ENCODE data around the gene LSM14B. TPM values are rescaled to one million over a fixed set of nuclear protein-coding genes. Genes with fewer than 3 reads are reported as not detected.

LSM14B gene
- total RNA-seq, 1 donor from 2014 or later = 35.1 TPM

DNA sequence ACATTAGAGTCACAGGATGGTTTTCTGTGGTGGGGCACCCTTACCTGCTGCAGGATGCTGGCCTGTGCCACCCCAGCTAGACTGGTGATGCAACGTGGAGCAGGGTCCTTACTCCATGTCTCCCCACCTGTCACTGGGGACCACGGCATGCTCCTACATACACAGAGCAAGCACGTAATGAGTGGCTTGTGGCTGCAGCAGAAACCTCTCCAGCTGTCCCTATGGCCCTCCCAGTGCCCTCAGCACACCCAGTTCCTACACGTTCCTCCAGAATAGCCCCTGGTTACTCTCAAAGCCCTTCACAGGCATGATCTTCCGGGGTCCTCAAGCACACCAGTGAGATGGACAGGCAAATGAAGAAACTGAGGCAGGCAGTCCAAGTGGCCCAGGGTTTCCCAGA, 3.2 kb upstream of the LSM14B start:
- no peaks in the 10 kb centered on the region for H3K27me3 ChIP-seq
- H3K4me1 ChIP-seq = peaks cover 10% of the 10 kb centered on the region
- no peak overlapping the region for H3K4me3 ChIP-seq
- peak overlapping the region; percentile 42 for H3K27ac ChIP-seq
- ATAC-seq (no peak), DNase-seq (no peak)
- H3K9me3 ChIP-seq = no peaks in the 10 kb centered on the region
- TF ChIP-seq, protein P1, sequence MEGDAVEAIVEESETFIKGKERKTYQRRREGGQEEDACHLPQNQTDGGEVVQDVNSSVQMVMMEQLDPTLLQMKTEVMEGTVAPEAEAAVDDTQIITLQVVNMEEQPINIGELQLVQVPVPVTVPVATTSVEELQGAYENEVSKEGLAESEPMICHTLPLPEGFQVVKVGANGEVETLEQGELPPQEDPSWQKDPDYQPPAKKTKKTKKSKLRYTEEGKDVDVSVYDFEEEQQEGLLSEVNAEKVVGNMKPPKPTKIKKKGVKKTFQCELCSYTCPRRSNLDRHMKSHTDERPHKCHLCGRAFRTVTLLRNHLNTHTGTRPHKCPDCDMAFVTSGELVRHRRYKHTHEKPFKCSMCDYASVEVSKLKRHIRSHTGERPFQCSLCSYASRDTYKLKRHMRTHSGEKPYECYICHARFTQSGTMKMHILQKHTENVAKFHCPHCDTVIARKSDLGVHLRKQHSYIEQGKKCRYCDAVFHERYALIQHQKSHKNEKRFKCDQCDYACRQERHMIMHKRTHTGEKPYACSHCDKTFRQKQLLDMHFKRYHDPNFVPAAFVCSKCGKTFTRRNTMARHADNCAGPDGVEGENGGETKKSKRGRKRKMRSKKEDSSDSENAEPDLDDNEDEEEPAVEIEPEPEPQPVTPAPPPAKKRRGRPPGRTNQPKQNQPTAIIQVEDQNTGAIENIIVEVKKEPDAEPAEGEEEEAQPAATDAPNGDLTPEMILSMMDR (IDR thresholded peaks at IDR 0.05) = no peak
- intact Hi-C loops (cut with DNase I) = no loop called here
- no peaks in the 10 kb centered on the region for H3K36me3 ChIP-seq

DNA sequence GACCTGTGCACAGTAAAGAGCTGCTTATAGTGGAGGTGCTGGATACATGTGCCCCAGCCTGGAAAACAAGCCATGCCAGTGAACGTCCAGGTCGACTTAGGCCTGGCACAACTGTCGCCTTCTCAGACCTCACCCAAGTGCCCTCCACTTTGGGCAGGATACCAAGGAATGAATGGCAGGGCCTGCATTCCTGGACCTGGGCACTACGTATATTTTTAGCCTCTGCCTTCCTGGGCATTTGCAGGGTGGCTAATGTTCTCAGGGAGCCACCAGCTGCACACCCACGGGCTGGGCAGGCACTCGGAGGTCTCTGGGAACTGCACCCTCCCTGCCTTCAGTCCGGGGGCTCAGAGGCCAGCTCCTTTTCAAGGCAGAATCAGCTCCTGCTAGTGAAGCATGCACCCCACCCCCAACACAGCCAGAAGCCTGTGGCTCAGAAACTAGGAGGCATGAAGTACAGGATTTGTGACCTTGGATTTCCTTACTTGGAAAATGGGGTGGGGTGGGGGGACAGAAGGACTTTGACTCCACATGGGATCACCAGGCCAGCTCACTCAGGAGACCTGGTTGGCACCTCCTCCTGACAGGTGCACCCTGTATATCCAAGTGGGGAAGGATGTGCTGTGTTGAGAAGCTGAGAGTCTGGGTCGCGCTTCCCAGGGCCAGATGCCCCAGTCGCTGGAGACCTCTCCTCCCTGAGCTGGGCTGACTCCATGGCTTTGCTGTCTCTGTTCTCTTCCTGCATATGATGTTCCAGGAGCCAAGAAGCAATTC, 2.5 kb upstream of the LSM14B start:
- no peaks in the 10 kb centered on the region for H3K9me3 ChIP-seq
- H3K27ac ChIP-seq = peak overlapping the region; percentile 42
- H3K27me3 ChIP-seq = no peaks in the 10 kb centered on the region
- ATAC-seq = peak; percentile 4
- no peak overlapping the region for H3K4me3 ChIP-seq
- peaks cover 5% of the 10 kb centered on the region for H3K36me3 ChIP-seq
- TF ChIP-seq, protein P1 (IDR thresholded peaks at IDR 0.05) = no peak
- H3K4me1 ChIP-seq = peaks cover 15% of the 10 kb centered on the region
- intact Hi-C loops (cut with DNase I) = no loop called here
- DNase-seq = peak; percentile 77

DNA sequence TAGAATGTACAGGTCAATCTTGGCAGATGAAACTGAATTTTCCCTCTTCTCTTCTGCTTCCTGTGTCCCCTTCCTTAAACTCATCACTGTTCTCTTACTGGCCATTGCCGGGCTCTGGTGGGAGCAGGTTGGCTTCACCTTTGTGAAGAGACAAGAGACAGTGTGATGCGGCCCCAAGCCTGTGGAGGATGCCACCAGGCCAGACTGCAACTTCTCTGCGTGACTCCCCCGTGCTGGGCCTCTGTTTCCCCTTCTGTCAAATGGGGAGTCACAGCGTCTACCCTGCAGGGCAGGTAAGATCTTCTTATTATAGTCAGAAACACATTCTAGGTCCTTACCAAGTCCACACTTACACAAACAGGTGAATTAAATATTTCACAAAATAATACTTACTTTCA, 1.9 kb upstream of the LSM14B start:
- DNase-seq = no peak
- H3K27me3 ChIP-seq = no peaks in the 10 kb centered on the region
- no peak for ATAC-seq
- H3K4me1 ChIP-seq = peaks cover 15% of the 10 kb centered on the region
- TF ChIP-seq, protein P1 (IDR thresholded peaks at IDR 0.05) = no peak
- intact Hi-C loops (cut with DNase I) = no loop called here
- H3K9me3 ChIP-seq = no peaks in the 10 kb centered on the region
- no peak overlapping the region for H3K27ac ChIP-seq
- peaks cover 11% of the 10 kb centered on the region for H3K36me3 ChIP-seq
- no peak overlapping the region for H3K4me3 ChIP-seq

DNA sequence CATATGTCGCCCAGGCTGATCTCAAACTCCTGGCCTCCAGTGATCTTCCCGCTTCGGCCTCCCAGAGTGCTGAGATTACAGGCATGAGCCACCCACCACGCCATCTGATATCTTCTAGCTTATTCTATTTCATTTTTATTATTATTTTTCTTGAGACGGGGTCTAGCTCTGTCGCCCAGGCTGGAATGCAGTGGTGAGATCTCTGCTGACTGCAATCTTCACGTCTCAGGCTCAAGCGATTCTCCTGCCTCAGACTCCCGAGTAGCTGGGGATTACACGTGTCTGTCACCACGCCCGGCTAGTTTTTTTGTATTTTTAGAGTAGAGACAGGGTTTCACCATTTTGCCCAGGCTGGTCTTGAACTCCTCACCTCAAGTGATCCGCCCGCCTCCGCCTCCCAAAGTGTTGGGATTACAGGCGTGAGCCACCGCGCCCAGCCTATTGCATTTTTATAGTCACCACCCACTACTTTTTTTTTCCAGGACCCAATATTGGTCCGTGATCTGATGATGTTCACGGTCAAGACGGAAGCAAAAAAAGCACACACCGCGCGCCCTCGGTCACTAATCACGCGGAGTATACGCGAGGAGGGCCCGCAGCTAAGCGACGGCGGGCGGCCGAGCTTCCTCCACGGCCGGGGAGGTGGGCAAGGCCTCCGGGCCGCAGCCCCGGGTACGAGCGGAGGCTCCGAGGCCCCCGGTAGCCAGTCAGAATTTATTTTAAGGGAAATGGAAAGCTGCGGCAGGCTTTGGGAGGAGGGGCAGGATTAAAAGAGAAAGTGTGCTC, 1.1 kb upstream of the LSM14B start:
- intact Hi-C loops (cut with DNase I) = no loop called here
- peak; percentile 85 for DNase-seq

DNA sequence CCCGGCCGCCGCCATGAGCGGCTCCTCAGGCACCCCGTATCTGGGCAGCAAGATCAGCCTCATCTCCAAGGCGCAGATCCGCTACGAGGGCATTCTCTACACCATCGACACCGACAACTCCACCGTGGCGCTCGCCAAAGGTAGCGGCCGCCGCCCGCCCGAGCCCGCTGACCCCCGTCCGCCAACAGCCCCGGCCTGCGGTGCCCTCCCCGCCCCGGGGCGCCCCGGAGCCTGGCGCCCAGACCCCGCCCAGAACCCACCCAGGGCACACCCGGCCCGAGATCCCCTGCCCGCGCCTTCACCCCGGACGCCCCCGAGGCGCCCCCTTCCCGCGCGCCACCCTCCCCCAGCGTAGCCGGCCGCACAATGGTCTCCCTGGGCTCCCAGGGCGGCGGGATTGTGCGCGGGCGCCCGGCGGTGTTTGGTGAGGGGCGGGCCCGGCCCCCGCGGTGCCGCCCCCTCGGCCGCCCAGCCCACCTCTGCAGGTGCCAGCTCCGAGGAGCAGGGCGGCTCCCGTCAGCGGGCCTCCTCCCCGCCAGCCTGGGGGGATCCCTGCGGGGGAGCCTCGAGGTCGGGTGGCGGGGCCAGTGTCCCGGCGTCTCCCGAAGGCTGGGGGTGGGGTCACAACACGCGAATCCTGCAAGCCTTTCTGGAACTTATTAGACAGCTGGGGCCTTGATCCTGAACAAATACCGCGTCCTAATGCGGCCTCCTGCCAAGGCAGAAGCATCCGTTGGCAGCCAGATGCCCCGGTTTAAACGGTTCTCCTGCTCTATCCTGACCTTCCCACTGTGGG, 577 bp downstream of the LSM14B start:
- TF ChIP-seq, protein P1 (IDR thresholded peaks at IDR 0.05) = no peak
- DNase-seq = peak; percentile 83
- H3K27me3 ChIP-seq = no peaks in the 10 kb centered on the region
- H3K4me1 ChIP-seq = peaks cover 15% of the 10 kb centered on the region
- ATAC-seq = peak; percentile 20
- peak overlapping the region; percentile 77 for H3K27ac ChIP-seq
- peaks cover 35% of the 10 kb centered on the region for H3K36me3 ChIP-seq
- H3K4me3 ChIP-seq = peak overlapping the region; percentile 69
- intact Hi-C loops (cut with DNase I) = no loop called here
- no peaks in the 10 kb centered on the region for H3K9me3 ChIP-seq

More for the DNA sequence above, 1.1 kb upstream of the LSM14B start:
- Histone ChIP-seq H3K9me3 (no peaks in the 10 kb centered on the region), H3K4me3 (peak overlapping the region; percentile 81), H3K36me3 (peaks cover 19% of the 10 kb centered on the region), H3K27ac (peak overlapping the region; percentile 95), H3K4me1 (peaks cover 15% of the 10 kb centered on the region), H3K27me3 (no peaks in the 10 kb centered on the region)
- TF ChIP-seq, protein P1 (IDR thresholded peaks at IDR 0.05) = no peak
- ATAC-seq = peak; percentile 1
